NCI-H510A treated with DMSO at 0.1 percent for 48 hours (cell line): ENCODE data around the gene BRF1.

Experiments used
- DNase-seq: peaks from one replicate; lab custom pipeline; 2025; lab: John Stamatoyannopoulos, UW

BRF1 gene

GRCh38 chr14:105267820-105268548 is 32.8 kb downstream of the BRF1 start:
- DNase-seq, result no peak

GRCh38 chr14:105261781-105262180 is 39.0 kb downstream of the BRF1 start:
- DNase-seq, result no peak

GRCh38 chr14:105260959-105261358 is 39.8 kb downstream of the BRF1 start:
- no peak for DNase-seq

- peak; percentile 47 for DNase-seq
Measured at GRCh38 chr14:105258846-105259245, 42.0 kb downstream of the BRF1 start.

GRCh38 chr14:105257464-105257863 is 43.3 kb downstream of the BRF1 start:
- peak; percentile 38 for DNase-seq

GRCh38 chr14:105256292-105256960 is 44.4 kb downstream of the BRF1 start:
- peak; percentile 17 for DNase-seq

GRCh38 chr14:105255021-105255507 is 45.7 kb downstream of the BRF1 start:
- DNase-seq, result no peak

- DNase-seq, result no peak
Measured at GRCh38 chr14:105253329-105253682, 47.5 kb downstream of the BRF1 start.

GRCh38 chr14:105252552-105253328 is 48.1 kb downstream of the BRF1 start:
- DNase-seq, result no peak

GRCh38 chr14:105251920-105252319 is 48.9 kb downstream of the BRF1 start:
- DNase-seq, result no peak

- no peak for DNase-seq
Measured at GRCh38 chr14:105250986-105251385, 49.8 kb downstream of the BRF1 start.

- DNase-seq, result no peak
Measured at GRCh38 chr14:105250008-105250366, 50.8 kb downstream of the BRF1 start.

- no peak for DNase-seq
Measured at GRCh38 chr14:105249182-105250007, 51.4 kb downstream of the BRF1 start.

- peak; percentile 65 for DNase-seq
Measured at GRCh38 chr14:105248368-105249181, 52.2 kb downstream of the BRF1 start, which contains the start of gene BTBD6. TSS of gene BTBD6 (plus strand) at chr14:105248533. CDS start at chr14:105248712, 179 bp downstream.

GRCh38 chr14:105247715-105248367 is 53.0 kb downstream of the BRF1 start:
- no peak for DNase-seq

GRCh38 chr14:105247026-105247425 is 53.8 kb downstream of the BRF1 start:
- DNase-seq, result no peak

GRCh38 chr14:105244334-105244733 is 56.5 kb downstream of the BRF1 start:
- DNase-seq, result no peak

- no peak for DNase-seq
Measured at GRCh38 chr14:105241641-105242040, 59.2 kb downstream of the BRF1 start.

GRCh38 chr14:105240811-105241576 is 59.8 kb downstream of the BRF1 start:
- no peak for DNase-seq
